Kidney (tissue), 14 donors: ENCODE results near the gene CDKN3. TPM values are rescaled to one million over a fixed set of nuclear protein-coding genes. Genes with fewer than 3 reads are reported as not detected.

ENCODE experiments used
- DNase-seq, 5 donors: peaks; one replicate each; pipeline ENCODE4 v3.0.0-alpha.2; 2013 to 2020
- FAIRE-seq: peaks from 2 replicates; lab custom pipeline; 2012; peaks lifted over from hg19 to GRCh38; lab: Jason Lieb, UNC
- H3K27ac ChIP-seq, 2 donors: one replicate each; pipeline ENCODE4 v1.7.0; 2013; ENCODE audit warnings: low read depth in 2 of 2, low read length in 2 of 2, inconsistent platforms in 1 of 2
- H3K27me3 ChIP-seq: one replicate; pipeline ENCODE4 v1.7.1; 2013; ENCODE audit warnings: low read length, inconsistent platforms; ENCODE audit not compliant: control insufficient read depth, insufficient read depth
- H3K36me3 ChIP-seq, 3 donors: one replicate each; pipeline versions ENCODE4 v1.7.0 to v1.7.1; 2013; ENCODE audit warnings: low read length in 3 of 3, control low read depth in 1 of 3, inconsistent platforms in 1 of 3; ENCODE audit not compliant: insufficient read depth in 3 of 3, control insufficient read depth in 2 of 3
- H3K4me1 ChIP-seq, 3 donors: one replicate each; pipeline versions ENCODE4 v1.7.0 to v1.7.1; 2013; ENCODE audit warnings: low read length in 3 of 3, inconsistent platforms in 1 of 3, low read depth in 1 of 3; ENCODE audit not compliant: control insufficient read depth in 2 of 3, insufficient read depth in 2 of 3
- H3K4me3 ChIP-seq, 3 donors: one replicate each; pipeline versions ENCODE4 v1.7.0 to v1.8.1; 2013; ENCODE audit warnings: low read length in 3 of 3, control low read depth in 1 of 3, inconsistent platforms in 1 of 3
- H3K9ac ChIP-seq, 3 donors: one replicate each; pipeline versions ENCODE4 v1.7.0 to v1.7.1; 2013; ENCODE audit warnings: low read length in 3 of 3, control low read depth in 1 of 3, inconsistent platforms in 1 of 3
- H3K9me3 ChIP-seq, 3 donors: one replicate each; pipeline versions ENCODE4 v1.7.0 to v1.7.1; 2013; ENCODE audit warnings: low read length in 3 of 3, control low read depth in 1 of 3, inconsistent platforms in 1 of 3; ENCODE audit not compliant: control insufficient read depth in 2 of 3, insufficient read depth in 1 of 3
- CTCF ChIP-seq: IDR thresholded peaks from 3 replicates; pipeline ENCODE4 v1.5.1; 2012; ENCODE audit warnings: mild to moderate bottlenecking, moderate library complexity, borderline replicate concordance; ENCODE audit not compliant: insufficient read depth; ENCODE audit errors: extremely low read depth
- intact Hi-C: fragments of 100-400 bp; cut with DNase I; formaldehyde crosslinking; loops from one replicate; pipeline ENCODE4 v1.11.1; 2022
- polyA plus RNA-seq: library from polyadenylated mRNA; stranded (reverse); fragments of 350-450 nt; fragmentation: Illumina TruSeq; extraction: RNeasy Lipid Tissue Mini Kit (QIAGEN cat#74804); gene quantifications from one replicate; pipeline ENCODE4 v1.2.3, GENCODE V29; 2014; ENCODE audit warnings: low read depth, low replicate concordance; ENCODE audit not compliant: insufficient read depth
- total RNA-seq: library from RNA; stranded (reverse); fragmentation: NEBNext Ultra II Directional; extraction: Animal tissue kit (Norgen Biotek cat#: 25700); gene quantifications from one replicate; pipeline ENCODE4 v1.2.1, GENCODE V29; 2021
- donor health status: control.
- donor health status: control.
- donor health status: control.
- donor health status: control.
- donor health status: control.
- donor health status: DM: yes; HTN: yes; CAD: no.
- donor health status: Normal renal cell carcinoma (clear cell type).

The CDKN3 gene
- total and polyA plus RNA-seq, 2 donors from 2014 or later, result 1.2 to 2.1 TPM

- peak; percentile 60 for TF ChIP-seq CTCF
- intact Hi-C loops, result no loop called here
- no peak for FAIRE-seq
These were observed 23.8 kb downstream of the CDKN3 start for GRCh38 chr14:54420478-54421142.

GRCh38 chr14:54423991-54424390 is 27.2 kb downstream of the CDKN3 start:
- H3K4me1 ChIP-seq, result no peaks in the 10 kb centered on the region
- H3K36me3 ChIP-seq, result peaks cover 4 to 25% (median 20%) of the 10 kb centered on the region in 3 donors
- intact Hi-C loops, result no loop called here
- TF ChIP-seq CTCF, result no peak
- FAIRE-seq (no peak), DNase-seq (no peak)
- no peak overlapping the region for H3K9ac ChIP-seq
- no peak overlapping the region for H3K4me3 ChIP-seq
- H3K27ac ChIP-seq, result no peak overlapping the region
- no peaks in the 10 kb centered on the region for H3K9me3 ChIP-seq
- H3K27me3 ChIP-seq, result no peaks in the 10 kb centered on the region

More at GRCh38 chr14:54420478-54421142, 23.8 kb downstream of the CDKN3 start:
- no peaks in the 10 kb centered on the region for H3K4me1 ChIP-seq
- no peak overlapping the region for H3K4me3 ChIP-seq
- H3K27ac ChIP-seq, result no peak overlapping the region
- H3K36me3 ChIP-seq, result peaks cover 0 to 8% (median 2%) of the 10 kb centered on the region in 3 donors
- DNase-seq, result peak in 3 of 5 donors; percentile 19 to 57 (median 38)
- no peak overlapping the region for H3K9ac ChIP-seq
- no peaks in the 10 kb centered on the region for H3K27me3 ChIP-seq
- no peaks in the 10 kb centered on the region for H3K9me3 ChIP-seq

- Histone ChIP-seq H3K27ac (no peak overlapping the region), H3K27me3 (no peaks in the 10 kb centered on the region), H3K36me3 (peaks cover 4 to 25% (median 23%) of the 10 kb centered on the region in 3 donors), H3K9me3 (no peaks in the 10 kb centered on the region), H3K9ac (no peak overlapping the region), H3K4me1 (no peaks in the 10 kb centered on the region), H3K4me3 (no peak overlapping the region)
- FAIRE-seq (no peak), DNase-seq (no peak)
- intact Hi-C loops, result no loop called here
- no peak for TF ChIP-seq CTCF
These were observed 27.7 kb downstream of the CDKN3 start for GRCh38 chr14:54424479-54424901.
